GM19467 (cell line): ENCODE measurements around the gene CALR.
"Not testable (repeated sequence)": the region's sequence is repeated elsewhere in the genome, so short reads cannot be mapped to it uniquely, and the experiment has no call there.

Source experiments
- ATAC-seq: cut with Tn5 transposase; IDR thresholded peaks from one replicate; pipeline ENCODE4 v1.9.1; 2021; ENCODE audit warnings: mild to moderate bottlenecking, moderate library complexity; ENCODE audit not compliant: unreplicated experiment

The CALR gene

GRCh38 chr19:12976109-12976508 is 37.7 kb downstream of the CALR start:
- ATAC-seq = not testable (repeated sequence)

GRCh38 chr19:12979974-12980373 is 41.6 kb downstream of the CALR start:
- ATAC-seq = no peak

- no peak for ATAC-seq
These were observed 44.2 kb downstream of the CALR start for GRCh38 chr19:12982648-12983047.

GRCh38 chr19:12983091-12983490 is 44.7 kb downstream of the CALR start:
- ATAC-seq = no peak

- no peak for ATAC-seq
These were observed 45.2 kb downstream of the CALR start for GRCh38 chr19:12983542-12984142.

- no peak for ATAC-seq
These were observed 45.8 kb downstream of the CALR start for GRCh38 chr19:12984143-12984627.

GRCh38 chr19:12984683-12985048 is 46.3 kb downstream of the CALR start:
- no peak for ATAC-seq

- ATAC-seq = no peak
These were observed 46.8 kb downstream of the CALR start for GRCh38 chr19:12985049-12985776.

- ATAC-seq = no peak
These were observed 48.3 kb downstream of the CALR start for GRCh38 chr19:12986726-12987125.

- ATAC-seq = no peak
These were observed 48.8 kb downstream of the CALR start for GRCh38 chr19:12987190-12987589.

GRCh38 chr19:12987781-12988180 is 49.4 kb downstream of the CALR start:
- ATAC-seq = no peak

- ATAC-seq = no peak
These were observed 52.0 kb downstream of the CALR start for GRCh38 chr19:12990431-12990830.

- ATAC-seq = no peak
These were observed 52.4 kb downstream of the CALR start for GRCh38 chr19:12990853-12991252.

GRCh38 chr19:12991296-12991695 is 52.9 kb downstream of the CALR start:
- no peak for ATAC-seq

GRCh38 chr19:12992729-12993128 is 54.3 kb downstream of the CALR start:
- ATAC-seq = no peak

GRCh38 chr19:12993562-12993961 is 55.2 kb downstream of the CALR start:
- no peak for ATAC-seq
